WTC11 (cell line): ENCODE data around the gene KIF5A. TPM values are rescaled to one million over a fixed set of nuclear protein-coding genes. Genes with fewer than 3 reads are reported as not detected.

Experiments
- ATAC-seq: fragments of 200-7000 bp; cut with Tn5 transposase; 2 replicates; pipeline ENCODE4 v1.10.0; 2021; ENCODE audit warnings: mild to moderate bottlenecking, moderate library complexity
- CTCF ChIA-PET: fragments of 300-600 bp; sonication (Branson Sonifier 250); formaldehyde crosslinking; loops from one replicate; lab custom pipeline; 2021; ENCODE audit warnings: antibody characterized with exemption; lab: Charles Lee
- POLR2A ChIA-PET: fragments of 350-600 bp; sonication (Branson Sonifier 250); formaldehyde crosslinking; loops from one replicate; lab custom pipeline; 2021; ENCODE audit warnings: antibody characterized with exemption; lab: Charles Lee
- DNase-seq: peaks from one replicate; pipeline ENCODE4 v3.0.0; 2021; ENCODE audit warnings: low spot score
- H3K27ac Mint-ChIP-seq: 2 replicates; pipeline ENCODE4 v1.8.0; 2021; ENCODE audit warnings: mixed read lengths
- H3K27me3 Mint-ChIP-seq: 2 replicates; pipeline ENCODE4 v1.8.0; 2021; ENCODE audit warnings: low read depth, mild to moderate bottlenecking, moderate library complexity, mixed read lengths
- H3K36me3 Mint-ChIP-seq: 2 replicates; pipeline ENCODE4 v1.8.0; 2021; ENCODE audit warnings: mixed read lengths
- H3K4me1 Mint-ChIP-seq: 2 replicates; pipeline ENCODE4 v1.8.0; 2022; ENCODE audit warnings: mixed read lengths
- H3K4me3 Mint-ChIP-seq: 2 replicates; pipeline ENCODE4 v1.8.0; 2021; ENCODE audit warnings: mild to moderate bottlenecking, moderate library complexity, mixed read lengths
- H3K9me3 Mint-ChIP-seq: 2 replicates; pipeline ENCODE4 v1.8.0; 2021; ENCODE audit warnings: mixed read lengths
- E2F4 ChIP-seq: sonication (generic); formaldehyde crosslinking; IDR thresholded peaks from 2 replicates; pipeline ENCODE4 v1.8.1; 2022; ENCODE audit warnings: low read depth, mild to moderate bottlenecking, moderate library complexity, missing genetic modification reagents, borderline replicate concordance
- ELF4 ChIP-seq: sonication (generic); formaldehyde crosslinking; IDR thresholded peaks from 2 replicates; pipeline ENCODE4 v1.8.1; 2022; ENCODE audit warnings: low read depth, mild to moderate bottlenecking, moderate library complexity, missing genetic modification reagents
- FOXK1 ChIP-seq: sonication (generic); formaldehyde crosslinking; IDR thresholded peaks from 2 replicates; pipeline ENCODE4 v1.8.0; 2022; ENCODE audit warnings: mild to moderate bottlenecking, moderate library complexity, missing genetic modification reagents
- JAZF1 ChIP-seq: fragments of 250-450 bp; sonication (Bioruptor Pico); IDR thresholded peaks from 2 replicates; pipeline ENCODE4 v1.9.0; 2021; ENCODE audit warnings: moderate library complexity, mild to moderate bottlenecking, inconsistent platforms
- MLX ChIP-seq: sonication (generic); formaldehyde crosslinking; IDR thresholded peaks from 2 replicates; pipeline ENCODE4 v1.8.1; 2023; ENCODE audit warnings: mild to moderate bottlenecking, missing genetic modification reagents, moderate library complexity
- NFATC4 ChIP-seq: fragments of 250-450 bp; sonication (Bioruptor Pico); IDR thresholded peaks from 2 replicates; pipeline ENCODE4 v1.9.0; 2021; ENCODE audit warnings: mild to moderate bottlenecking
- RORB ChIP-seq: fragments of 250-450 bp; sonication (Bioruptor Pico); IDR thresholded peaks from 2 replicates; pipeline ENCODE4 v1.9.0; 2021; ENCODE audit warnings: mild to moderate bottlenecking
- ZBTB43 ChIP-seq: sonication (generic); formaldehyde crosslinking; IDR thresholded peaks from 2 replicates; pipeline ENCODE4 v1.8.1; 2023; ENCODE audit warnings: mild to moderate bottlenecking, missing genetic modification reagents
- ZNF138 ChIP-seq: sonication (generic); formaldehyde crosslinking; conservative IDR thresholded peaks from 2 replicates; pipeline ENCODE4 v1.8.1; 2022; ENCODE audit warnings: mild to moderate bottlenecking, moderate library complexity, missing genetic modification reagents
- ZNF219 ChIP-seq: sonication (generic); formaldehyde crosslinking; IDR thresholded peaks from 2 replicates; pipeline ENCODE4 v1.8.0; 2023; ENCODE audit warnings: missing genetic modification reagents, mild to moderate bottlenecking, borderline replicate concordance
- ZNF281 ChIP-seq: sonication (generic); formaldehyde crosslinking; IDR thresholded peaks from 2 replicates; pipeline ENCODE4 v1.8.0; 2023; ENCODE audit warnings: mild to moderate bottlenecking, missing genetic modification reagents
- ZNF416 ChIP-seq: fragments of 250-450 bp; sonication (Bioruptor Pico); IDR thresholded peaks from 2 replicates; pipeline ENCODE4 v1.9.0; 2021; ENCODE audit warnings: mild to moderate bottlenecking, inconsistent platforms
- ZNF423 ChIP-seq: fragments of 250-450 bp; sonication (Bioruptor Pico); IDR thresholded peaks from 2 replicates; pipeline ENCODE4 v2.1.2; 2022; ENCODE audit warnings: mild to moderate bottlenecking, moderate library complexity
- total RNA-seq: library from RNA; stranded (reverse); gene quantifications from 3 replicates; pipeline ENCODE4 v1.2.3, GENCODE V29; 2021
- TF ChIP-seq, protein P1 (sequence below): sonication (generic); formaldehyde crosslinking; IDR thresholded peaks from 2 replicates; pipeline ENCODE4 v1.8.0; 2022; ENCODE audit warnings: mild to moderate bottlenecking, missing genetic modification reagents
- TF ChIP-seq, protein P2 (sequence below): fragments of 250-450 bp; sonication (Bioruptor Pico); IDR thresholded peaks from 2 replicates; pipeline ENCODE4 v1.9.0; 2021; ENCODE audit warnings: mild to moderate bottlenecking, borderline replicate concordance

The KIF5A gene
- total RNA-seq, 1 experiment from 2014 or later = 16.1 TPM

DNA sequence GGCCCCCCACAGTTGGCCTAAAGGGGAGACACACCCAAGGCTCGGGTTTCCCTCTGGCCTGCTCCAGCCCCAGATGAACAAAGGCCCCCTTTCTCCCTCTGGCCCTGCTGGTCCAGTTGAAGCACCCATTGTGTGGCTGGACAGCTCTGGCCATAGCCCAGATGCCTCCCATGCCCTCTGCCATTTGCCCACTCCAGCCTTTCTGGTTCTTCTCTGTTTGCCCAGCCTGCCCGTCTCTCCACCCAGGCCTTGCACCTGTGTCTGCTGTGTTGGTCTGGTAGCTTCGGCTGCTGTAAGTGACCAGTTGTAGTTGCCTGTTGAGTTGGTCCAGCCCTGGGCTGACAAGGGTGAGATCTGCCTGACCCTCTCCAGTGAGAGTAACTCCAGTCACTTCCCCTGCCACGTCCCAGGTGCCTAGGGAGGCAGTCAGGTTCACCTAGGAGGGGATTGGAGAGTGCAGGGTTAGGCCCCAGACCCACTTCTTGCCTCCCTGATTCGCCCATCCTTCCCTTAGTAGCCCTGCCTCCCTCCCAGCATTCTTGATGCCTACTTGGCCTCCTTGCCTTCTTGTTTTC, 80.1 kb downstream of the KIF5A start:
- peaks cover 97% of the 10 kb centered on the region for H3K27me3 Mint-ChIP-seq
- CTCF ChIA-PET = interaction anchor here (1.3 to 2.7 kb wide), 3 partner anchors 9 to 64 kb away, joined by 3 to 10 read pairs (median 10); partner anchors contain the start of gene OS9
- peaks cover 21% of the 10 kb centered on the region for H3K4me1 Mint-ChIP-seq

More for the DNA sequence above, 80.1 kb downstream of the KIF5A start:
- H3K36me3 Mint-ChIP-seq = no peaks in the 10 kb centered on the region
- DNase-seq (no peak), ATAC-seq (no peak)
- H3K4me3 Mint-ChIP-seq = no peak overlapping the region
- H3K9me3 Mint-ChIP-seq = no peaks in the 10 kb centered on the region
- POLR2A ChIA-PET = no interaction called here
- no peak for TF ChIP-seq ZBTB43 (CRISPR knock-in tag)
- TF ChIP-seq FOXK1 = no peak
- TF ChIP-seq ELF4 (CRISPR knock-in tag) = no peak
- no peak for TF ChIP-seq MLX
- TF ChIP-seq, protein P1, sequence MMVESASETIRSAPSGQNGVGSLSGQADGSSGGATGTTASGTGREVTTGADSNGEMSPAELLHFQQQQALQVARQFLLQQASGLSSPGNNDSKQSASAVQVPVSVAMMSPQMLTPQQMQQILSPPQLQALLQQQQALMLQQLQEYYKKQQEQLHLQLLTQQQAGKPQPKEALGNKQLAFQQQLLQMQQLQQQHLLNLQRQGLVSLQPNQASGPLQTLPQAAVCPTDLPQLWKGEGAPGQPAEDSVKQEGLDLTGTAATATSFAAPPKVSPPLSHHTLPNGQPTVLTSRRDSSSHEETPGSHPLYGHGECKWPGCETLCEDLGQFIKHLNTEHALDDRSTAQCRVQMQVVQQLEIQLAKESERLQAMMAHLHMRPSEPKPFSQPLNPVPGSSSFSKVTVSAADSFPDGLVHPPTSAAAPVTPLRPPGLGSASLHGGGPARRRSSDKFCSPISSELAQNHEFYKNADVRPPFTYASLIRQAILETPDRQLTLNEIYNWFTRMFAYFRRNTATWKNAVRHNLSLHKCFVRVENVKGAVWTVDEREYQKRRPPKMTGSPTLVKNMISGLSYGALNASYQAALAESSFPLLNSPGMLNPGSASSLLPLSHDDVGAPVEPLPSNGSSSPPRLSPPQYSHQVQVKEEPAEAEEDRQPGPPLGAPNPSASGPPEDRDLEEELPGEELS (CRISPR knock-in tag) = no peak
- no peak for TF ChIP-seq RORB (CRISPR knock-in tag)
- no peak for TF ChIP-seq ZNF423 (CRISPR knock-in tag)
- no peak for TF ChIP-seq ZNF281
- TF ChIP-seq JAZF1 = no peak
- TF ChIP-seq ZNF416 = no peak
- TF ChIP-seq ZNF138 (CRISPR knock-in tag) = no peak
- TF ChIP-seq, protein P2, sequence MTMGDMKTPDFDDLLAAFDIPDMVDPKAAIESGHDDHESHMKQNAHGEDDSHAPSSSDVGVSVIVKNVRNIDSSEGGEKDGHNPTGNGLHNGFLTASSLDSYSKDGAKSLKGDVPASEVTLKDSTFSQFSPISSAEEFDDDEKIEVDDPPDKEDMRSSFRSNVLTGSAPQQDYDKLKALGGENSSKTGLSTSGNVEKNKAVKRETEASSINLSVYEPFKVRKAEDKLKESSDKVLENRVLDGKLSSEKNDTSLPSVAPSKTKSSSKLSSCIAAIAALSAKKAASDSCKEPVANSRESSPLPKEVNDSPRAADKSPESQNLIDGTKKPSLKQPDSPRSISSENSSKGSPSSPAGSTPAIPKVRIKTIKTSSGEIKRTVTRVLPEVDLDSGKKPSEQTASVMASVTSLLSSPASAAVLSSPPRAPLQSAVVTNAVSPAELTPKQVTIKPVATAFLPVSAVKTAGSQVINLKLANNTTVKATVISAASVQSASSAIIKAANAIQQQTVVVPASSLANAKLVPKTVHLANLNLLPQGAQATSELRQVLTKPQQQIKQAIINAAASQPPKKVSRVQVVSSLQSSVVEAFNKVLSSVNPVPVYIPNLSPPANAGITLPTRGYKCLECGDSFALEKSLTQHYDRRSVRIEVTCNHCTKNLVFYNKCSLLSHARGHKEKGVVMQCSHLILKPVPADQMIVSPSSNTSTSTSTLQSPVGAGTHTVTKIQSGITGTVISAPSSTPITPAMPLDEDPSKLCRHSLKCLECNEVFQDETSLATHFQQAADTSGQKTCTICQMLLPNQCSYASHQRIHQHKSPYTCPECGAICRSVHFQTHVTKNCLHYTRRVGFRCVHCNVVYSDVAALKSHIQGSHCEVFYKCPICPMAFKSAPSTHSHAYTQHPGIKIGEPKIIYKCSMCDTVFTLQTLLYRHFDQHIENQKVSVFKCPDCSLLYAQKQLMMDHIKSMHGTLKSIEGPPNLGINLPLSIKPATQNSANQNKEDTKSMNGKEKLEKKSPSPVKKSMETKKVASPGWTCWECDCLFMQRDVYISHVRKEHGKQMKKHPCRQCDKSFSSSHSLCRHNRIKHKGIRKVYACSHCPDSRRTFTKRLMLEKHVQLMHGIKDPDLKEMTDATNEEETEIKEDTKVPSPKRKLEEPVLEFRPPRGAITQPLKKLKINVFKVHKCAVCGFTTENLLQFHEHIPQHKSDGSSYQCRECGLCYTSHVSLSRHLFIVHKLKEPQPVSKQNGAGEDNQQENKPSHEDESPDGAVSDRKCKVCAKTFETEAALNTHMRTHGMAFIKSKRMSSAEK (CRISPR knock-in tag) = no peak
- TF ChIP-seq E2F4 = no peak
- no peak for TF ChIP-seq NFATC4
- no peak for TF ChIP-seq ZNF219
- TF ChIP-seq, all 79 proteins: peak for 0
- H3K27ac Mint-ChIP-seq = no peak overlapping the region
